ENCODE data around the gene CCDC177. TPM values are rescaled to one million over a fixed set of nuclear protein-coding genes. Genes with fewer than 3 reads are reported as not detected.
A peak's percentile ranks its signal among the peaks of the same experiment; 100 is the strongest.

CCDC177 gene
- total and polyA plus RNA-seq, 8 donors: 0.03 to 0.25 (median 0.18) TPM; not detected in 5

- peak in 1 of 2 donors; percentile 75 for DNase-seq
- Histone ChIP-seq H3K4me3 (peak overlapping the region in 1 of 4 donors; percentile 26), H3K27me3 (peaks cover 0 to 93% (median 24%) of the 10 kb centered on the region in 3 donors), H3K27ac (no peak overlapping the region), H3K4me1 (peaks cover 0 to 8% (median 3%) of the 10 kb centered on the region in 4 donors), H3K9me3 (no peaks in the 10 kb centered on the region), H3K36me3 (no peaks in the 10 kb centered on the region)
- intact Hi-C loops (cut with DNase I; ENCODE audit: low total_unique reads): no loop called here
- peak in 3 of 7 experiments; percentile 16 to 45 (median 30) for TF ChIP-seq CTCF (IDR thresholded peaks at IDR 0.05)
- TF ChIP-seq EP300 (IDR thresholded peaks at IDR 0.05): no peak
- WGBS, 5 donors: 12 to 29% (median 14%) methylated on average over 26 to 46 of the region's 46 CpGs
These were observed 26.8 kb downstream of the CCDC177 start for GRCh38 chr14:69547701-69548348.

GRCh38 chr14:69543341-69544115 is 31.1 kb downstream of the CCDC177 start:
- peak; percentile 46 to 71 for DNase-seq
- peak in 1 of 3 donors; percentile 50 for TF ChIP-seq POLR2AphosphoS5 (IDR thresholded peaks at IDR 0.05)
- no peak for TF ChIP-seq CTCF (IDR thresholded peaks at IDR 0.05)
- Histone ChIP-seq H3K9me3 (no peaks in the 10 kb centered on the region), H3K36me3 (no peaks in the 10 kb centered on the region), H3K4me1 (peaks cover 0 to 8% (median 3%) of the 10 kb centered on the region in 4 donors), H3K4me3 (no peak overlapping the region), H3K27ac (no peak overlapping the region), H3K27me3 (peaks cover 0 to 51% (median 13%) of the 10 kb centered on the region in 3 donors)
- WGBS, 5 donors: 46 to 53% (median 50%) methylated on average over 12 of the region's 12 CpGs
- intact Hi-C loops (cut with DNase I; ENCODE audit: low total_unique reads): no loop called here

GRCh38 chr14:69542311-69542710 is 32.4 kb downstream of the CCDC177 start:
- Histone ChIP-seq H3K4me3 (no peak overlapping the region), H3K27ac (no peak overlapping the region), H3K36me3 (no peaks in the 10 kb centered on the region), H3K27me3 (peaks cover 0 to 38% (median under 1%) of the 10 kb centered on the region in 3 donors), H3K9me3 (no peaks in the 10 kb centered on the region), H3K4me1 (no peaks in the 10 kb centered on the region)
- intact Hi-C loops (cut with DNase I; ENCODE audit: low total_unique reads): no loop called here
- WGBS, 5 donors: 40 to 65% (median 50%) methylated on average over 2 of the region's 2 CpGs
- DNase-seq: no peak
- no peak for TF ChIP-seq CTCF (IDR thresholded peaks at IDR 0.05)
- no peak for TF ChIP-seq POLR2AphosphoS5 (IDR thresholded peaks at IDR 0.05)
- no peak for TF ChIP-seq POLR2A (IDR thresholded peaks at IDR 0.05)
- no peak for TF ChIP-seq EP300 (IDR thresholded peaks at IDR 0.05)

- no peak for DNase-seq
- no peak for TF ChIP-seq CTCF (IDR thresholded peaks at IDR 0.05)
- Histone ChIP-seq H3K27ac (no peak overlapping the region), H3K36me3 (no peaks in the 10 kb centered on the region), H3K4me3 (no peak overlapping the region), H3K4me1 (no peaks in the 10 kb centered on the region), H3K27me3 (peaks cover 0 to 35% (median 0%) of the 10 kb centered on the region in 3 donors), H3K9me3 (no peaks in the 10 kb centered on the region)
- WGBS, 5 donors: 75 to 83% (median 82%) methylated on average over 5 of the region's 5 CpGs
- intact Hi-C loops (cut with DNase I; ENCODE audit: low total_unique reads): no loop called here
These were observed 33.9 kb downstream of the CCDC177 start for GRCh38 chr14:69540654-69541335.

Data from stomach (tissue), 9 donors.